ENCODE results near the gene SMARCA4.

DNA sequence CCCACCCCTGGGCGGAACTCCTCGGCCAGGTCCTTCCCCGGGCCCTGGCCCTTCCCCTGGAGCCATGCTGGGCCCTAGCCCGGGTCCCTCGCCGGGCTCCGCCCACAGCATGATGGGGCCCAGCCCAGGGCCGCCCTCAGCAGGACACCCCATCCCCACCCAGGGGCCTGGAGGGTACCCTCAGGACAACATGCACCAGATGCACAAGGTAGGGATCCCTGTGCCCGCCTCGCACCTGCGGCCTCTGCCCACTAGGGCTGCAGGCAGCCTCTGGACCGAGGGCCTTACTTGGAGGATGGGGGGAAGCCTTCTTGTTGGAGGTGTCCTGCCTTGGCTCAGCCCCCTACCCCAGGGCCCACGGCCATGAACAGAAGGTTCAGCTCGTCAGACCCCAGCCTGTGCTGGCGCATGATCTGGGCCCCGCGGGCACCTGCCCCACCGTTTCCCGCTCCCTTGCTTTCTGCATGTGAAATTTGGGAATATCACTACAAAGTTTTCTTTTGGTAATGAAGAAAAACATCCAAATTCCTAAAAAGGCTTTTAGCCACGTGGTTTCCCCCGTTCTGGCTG is 23.4 kb downstream of the SMARCA4 start:
- TF ChIP-seq, protein P1, sequence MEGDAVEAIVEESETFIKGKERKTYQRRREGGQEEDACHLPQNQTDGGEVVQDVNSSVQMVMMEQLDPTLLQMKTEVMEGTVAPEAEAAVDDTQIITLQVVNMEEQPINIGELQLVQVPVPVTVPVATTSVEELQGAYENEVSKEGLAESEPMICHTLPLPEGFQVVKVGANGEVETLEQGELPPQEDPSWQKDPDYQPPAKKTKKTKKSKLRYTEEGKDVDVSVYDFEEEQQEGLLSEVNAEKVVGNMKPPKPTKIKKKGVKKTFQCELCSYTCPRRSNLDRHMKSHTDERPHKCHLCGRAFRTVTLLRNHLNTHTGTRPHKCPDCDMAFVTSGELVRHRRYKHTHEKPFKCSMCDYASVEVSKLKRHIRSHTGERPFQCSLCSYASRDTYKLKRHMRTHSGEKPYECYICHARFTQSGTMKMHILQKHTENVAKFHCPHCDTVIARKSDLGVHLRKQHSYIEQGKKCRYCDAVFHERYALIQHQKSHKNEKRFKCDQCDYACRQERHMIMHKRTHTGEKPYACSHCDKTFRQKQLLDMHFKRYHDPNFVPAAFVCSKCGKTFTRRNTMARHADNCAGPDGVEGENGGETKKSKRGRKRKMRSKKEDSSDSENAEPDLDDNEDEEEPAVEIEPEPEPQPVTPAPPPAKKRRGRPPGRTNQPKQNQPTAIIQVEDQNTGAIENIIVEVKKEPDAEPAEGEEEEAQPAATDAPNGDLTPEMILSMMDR (IDR thresholded peaks at IDR 0.05): no peak
- TF ChIP-seq POLR2AphosphoS5 (IDR thresholded peaks at IDR 0.05): no peak
